ENCODE results near the gene MYBPC1.
"Not testable (repeated sequence)": the region's sequence is repeated elsewhere in the genome, so short reads cannot be mapped to it uniquely, and the experiment has no call there.

Gene MYBPC1

DNA sequence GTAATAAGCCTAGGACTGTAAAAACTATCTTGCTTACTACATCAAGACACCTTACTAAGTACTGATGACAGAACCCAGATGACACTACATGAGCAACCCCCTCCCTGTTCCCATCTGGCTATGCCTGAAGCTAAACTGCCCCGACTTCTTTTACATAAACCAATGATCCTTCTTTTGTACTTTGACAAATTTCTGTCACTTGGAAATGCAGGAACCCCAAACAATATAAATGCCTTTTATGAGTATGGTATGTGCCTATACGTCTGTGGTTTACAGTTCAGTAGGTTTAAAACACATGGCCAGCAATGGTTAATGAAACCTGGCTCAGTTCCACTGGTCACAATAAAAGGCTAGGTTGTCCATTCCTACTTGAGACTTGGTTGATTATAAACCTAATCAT, 138.4 kb downstream of the MYBPC1 start:
- no peak for DNase-seq (ENCODE audit: low read depth)

- DNase-seq (ENCODE audit: low read depth), result not testable (repeated sequence)
Observed at GRCh38 chr12:101734482-101734881, 139.7 kb downstream of the MYBPC1 start.
